GM10248 (cell line): ENCODE measurements around the gene KIF3C.
A peak's percentile ranks its signal among the peaks of the same experiment; 100 is the strongest.

Source experiments
- CTCF ChIA-PET: fragments of 300-600 bp; sonication (Branson Sonifier 250); formaldehyde crosslinking; extraction: SDS; loops from one replicate; lab custom pipeline; 2021; ENCODE audit warnings: antibody characterized with exemption; lab: Yijun Ruan, JAX
- POLR2A ChIA-PET: fragments of 350-650 bp; sonication (Branson Sonifier 250); formaldehyde crosslinking; extraction: SDS; loops from one replicate; lab custom pipeline; 2020; ENCODE audit warnings: antibody characterized with exemption; lab: Yijun Ruan, JAX
- DNase-seq: peaks from one replicate; pipeline ENCODE4 v3.0.0; 2012; ENCODE audit errors: extremely low spot score
- TF ChIP-seq, protein P1 (sequence below): IDR thresholded peaks from 2 replicates; pipeline ENCODE4 v1.5.1; 2012; ENCODE audit warnings: mild to moderate bottlenecking, low read depth; ENCODE audit errors: extremely low read depth, missing control alignments, control extremely low read depth

KIF3C gene

DNA sequence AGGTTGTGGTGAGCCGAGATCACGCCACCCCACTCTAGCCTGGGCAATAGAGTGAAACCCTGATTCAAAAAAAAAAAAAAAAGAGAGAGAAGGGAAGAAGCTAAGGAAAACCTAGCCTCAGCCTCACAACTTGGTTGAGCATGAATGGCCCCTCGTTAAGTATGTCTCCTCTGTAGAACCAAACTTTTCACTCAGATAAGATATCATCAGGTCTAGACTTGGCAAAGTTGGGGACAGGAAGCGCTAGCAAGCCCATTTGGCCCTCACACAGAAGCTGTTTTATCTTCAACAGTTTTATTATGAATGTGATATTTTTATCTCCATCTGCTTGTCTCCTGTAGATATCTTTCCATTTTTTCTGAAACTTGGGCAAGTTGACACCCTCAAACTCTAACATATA is 100.5 kb downstream of the KIF3C start:
- TF ChIP-seq, protein P1, sequence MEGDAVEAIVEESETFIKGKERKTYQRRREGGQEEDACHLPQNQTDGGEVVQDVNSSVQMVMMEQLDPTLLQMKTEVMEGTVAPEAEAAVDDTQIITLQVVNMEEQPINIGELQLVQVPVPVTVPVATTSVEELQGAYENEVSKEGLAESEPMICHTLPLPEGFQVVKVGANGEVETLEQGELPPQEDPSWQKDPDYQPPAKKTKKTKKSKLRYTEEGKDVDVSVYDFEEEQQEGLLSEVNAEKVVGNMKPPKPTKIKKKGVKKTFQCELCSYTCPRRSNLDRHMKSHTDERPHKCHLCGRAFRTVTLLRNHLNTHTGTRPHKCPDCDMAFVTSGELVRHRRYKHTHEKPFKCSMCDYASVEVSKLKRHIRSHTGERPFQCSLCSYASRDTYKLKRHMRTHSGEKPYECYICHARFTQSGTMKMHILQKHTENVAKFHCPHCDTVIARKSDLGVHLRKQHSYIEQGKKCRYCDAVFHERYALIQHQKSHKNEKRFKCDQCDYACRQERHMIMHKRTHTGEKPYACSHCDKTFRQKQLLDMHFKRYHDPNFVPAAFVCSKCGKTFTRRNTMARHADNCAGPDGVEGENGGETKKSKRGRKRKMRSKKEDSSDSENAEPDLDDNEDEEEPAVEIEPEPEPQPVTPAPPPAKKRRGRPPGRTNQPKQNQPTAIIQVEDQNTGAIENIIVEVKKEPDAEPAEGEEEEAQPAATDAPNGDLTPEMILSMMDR = no peak
- POLR2A ChIA-PET = no interaction called here
- DNase-seq = no peak
- CTCF ChIA-PET = no interaction called here

- no peak for DNase-seq
- TF ChIP-seq, protein P1 = no peak
These were observed 103.1 kb downstream of the KIF3C start for GRCh38 chr2:25879133-25879730.

DNA sequence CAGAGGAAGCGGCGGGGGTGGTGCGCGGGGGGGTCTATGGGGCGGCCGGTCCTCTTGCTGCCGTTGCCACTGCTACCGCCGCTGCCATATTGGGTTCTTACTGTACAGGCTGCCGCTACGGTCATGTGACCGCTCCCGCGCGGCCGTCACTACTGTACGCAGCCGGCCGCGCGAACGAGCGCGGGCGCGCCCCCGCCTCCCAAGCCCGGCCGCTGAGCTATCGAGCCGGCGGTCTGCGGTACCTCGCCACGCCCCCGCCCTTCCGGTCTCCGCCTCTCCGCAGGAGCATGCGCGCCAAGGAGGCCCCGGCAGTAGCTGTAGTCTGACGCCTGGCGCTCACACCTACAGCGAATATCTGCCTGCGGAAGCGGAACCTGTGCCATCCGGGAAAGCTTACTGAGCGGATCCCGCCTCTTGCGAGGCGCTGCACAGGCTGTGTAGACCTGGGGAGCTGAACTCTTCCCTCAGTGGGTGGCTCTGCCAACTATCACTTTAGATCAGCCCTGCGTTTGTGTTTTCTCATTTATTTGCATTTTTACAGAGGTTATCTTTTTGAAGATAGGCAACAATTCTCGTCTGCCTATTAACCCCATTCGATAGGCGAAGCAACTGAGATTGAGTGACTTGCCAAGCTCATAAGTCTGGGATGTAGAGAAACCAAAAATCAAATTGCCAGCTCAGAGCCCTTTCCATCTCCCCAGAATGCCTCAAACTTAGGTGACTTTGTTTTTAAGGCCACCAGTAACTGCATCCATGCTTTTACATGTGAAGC is 103.8 kb downstream of the KIF3C start, which contains the start of gene ASXL2:
ASXL2 (minus strand) TSS at position 127 of the 772 bp plus-strand sequence. CDS start 265 bp downstream, outside the sequence.
- TF ChIP-seq, protein P1 = no peak
- CTCF ChIA-PET = interaction anchor here (0.8 to 2.6 kb wide), 7 partner anchors 9 to 368 kb away, joined by 3 to 22 read pairs (median 3); no protein-coding TSS in a partner anchor
- DNase-seq = peak; percentile 95
- POLR2A ChIA-PET = interaction anchor here (0.6 to 0.8 kb wide), 3 partner anchors 18 to 1172 kb away, joined by 3 read pairs; partner anchors contain the start of gene AGBL5

More at GRCh38 chr2:25879133-25879730, 103.1 kb downstream of the KIF3C start:
- POLR2A ChIA-PET = interaction anchor here (0.8 kb wide), 1 partner anchor 1172 kb away, joined by 3 read pairs; the partner anchor contains the start of gene AGBL5
- CTCF ChIA-PET = interaction anchor here (0.8 to 2.6 kb wide), 5 partner anchors 8 to 367 kb away, joined by 3 to 22 read pairs (median 3); no protein-coding TSS in a partner anchor

- DNase-seq = peak; percentile 74
- TF ChIP-seq, protein P1 = no peak
- ChIA-PET CTCF (interaction anchor here (0.8 to 2.6 kb wide), 5 partner anchors 17 to 369 kb away, joined by 3 to 22 read pairs (median 3); no protein-coding TSS in a partner anchor), POLR2A (interaction anchor here (0.8 kb wide), 1 partner anchor 23 kb away, joined by 3 read pairs; no protein-coding TSS in a partner anchor)
These were observed 104.6 kb downstream of the KIF3C start for GRCh38 chr2:25877431-25878360.
